Measurements from ENCODE around the gene NOP56.

Gene NOP56

GRCh38 chr20:2625062-2625461 is 27.4 kb upstream of the NOP56 start:
- Mint-ChIP-seq H3K4me3 (no peak overlapping the region), H3K27me3 (peaks cover 16% of the 10 kb centered on the region), H3K9me3 (ENCODE audit: low read depth) (no peaks in the 10 kb centered on the region), H3K4me1 (ENCODE audit: low read depth) (no peaks in the 10 kb centered on the region), H3K36me3 (peaks cover 2% of the 10 kb centered on the region), H3K27ac (no peak overlapping the region)

DNA sequence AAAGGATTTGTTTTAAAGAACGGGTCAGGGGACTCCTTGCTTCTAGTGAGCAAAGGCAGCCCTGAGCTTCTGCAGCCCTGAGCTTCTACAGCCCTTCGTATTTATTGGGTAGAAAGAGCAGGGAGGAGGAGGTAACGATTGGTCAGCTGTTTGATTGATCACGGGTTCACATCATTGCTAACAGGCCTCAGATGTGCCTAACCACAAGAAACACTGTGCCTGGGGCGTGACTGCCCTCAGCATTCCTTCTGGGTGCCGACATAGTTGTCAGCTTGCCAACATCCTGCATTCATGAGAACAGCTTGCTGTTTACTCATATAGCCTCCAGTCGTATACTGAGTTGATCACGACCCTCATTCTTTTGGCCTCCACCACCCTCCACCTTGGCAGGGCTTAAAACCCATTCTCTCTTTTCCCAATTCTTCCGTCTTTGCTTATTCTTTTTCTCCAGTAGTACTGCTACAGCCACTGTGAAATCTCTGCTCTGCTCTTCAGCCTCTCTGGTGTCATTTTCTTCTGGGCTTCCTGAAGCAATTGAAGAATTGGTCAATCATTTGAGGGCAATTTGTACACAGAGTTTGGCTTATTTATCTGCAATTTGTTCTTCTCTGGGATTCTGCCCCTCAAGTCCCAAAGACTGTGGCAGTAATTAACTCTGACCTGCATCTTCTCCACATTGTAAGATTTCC is 25.4 kb upstream of the NOP56 start:
- Mint-ChIP-seq H3K27me3 (peaks cover 21% of the 10 kb centered on the region), H3K4me1 (ENCODE audit: low read depth) (no peaks in the 10 kb centered on the region), H3K4me3 (no peak overlapping the region), H3K27ac (no peak overlapping the region), H3K9me3 (ENCODE audit: low read depth) (peaks cover 8% of the 10 kb centered on the region), H3K36me3 (peaks cover 2% of the 10 kb centered on the region)

DNA sequence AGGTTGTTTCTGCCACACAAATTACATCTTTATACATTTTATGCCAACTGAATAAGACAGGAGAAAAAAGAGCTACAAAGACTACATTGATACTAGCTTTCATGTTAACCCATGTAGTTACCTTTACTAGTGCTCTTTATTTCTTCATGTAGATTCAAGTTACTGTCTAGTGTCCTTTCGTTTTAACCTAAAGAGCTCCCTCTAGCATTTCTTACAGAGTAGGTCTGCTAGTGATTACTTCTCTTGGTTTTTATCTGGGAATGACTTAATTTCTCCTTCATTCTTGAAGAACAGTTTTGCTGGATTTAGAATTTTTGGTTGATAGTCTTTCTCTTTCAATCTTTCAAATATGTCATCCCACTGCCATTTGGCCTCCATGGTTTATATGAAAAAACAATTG is 21.2 kb upstream of the NOP56 start:
- H3K4me1 Mint-ChIP-seq (ENCODE audit: low read depth) = no peaks in the 10 kb centered on the region
- H3K27ac Mint-ChIP-seq = no peak overlapping the region
- peaks cover 18% of the 10 kb centered on the region for H3K27me3 Mint-ChIP-seq
- H3K36me3 Mint-ChIP-seq = peaks cover 2% of the 10 kb centered on the region
- H3K9me3 Mint-ChIP-seq (ENCODE audit: low read depth) = peaks cover 8% of the 10 kb centered on the region
- no peak overlapping the region for H3K4me3 Mint-ChIP-seq

GRCh38 chr20:2633381-2633780 is 19.1 kb upstream of the NOP56 start:
- H3K27me3 Mint-ChIP-seq = peaks cover 12% of the 10 kb centered on the region
- peaks cover 8% of the 10 kb centered on the region for H3K9me3 Mint-ChIP-seq (ENCODE audit: low read depth)
- no peak overlapping the region for H3K27ac Mint-ChIP-seq
- peaks cover 3% of the 10 kb centered on the region for H3K4me1 Mint-ChIP-seq (ENCODE audit: low read depth)
- no peak overlapping the region for H3K4me3 Mint-ChIP-seq
- peaks cover 2% of the 10 kb centered on the region for H3K36me3 Mint-ChIP-seq

- H3K4me1 Mint-ChIP-seq (ENCODE audit: low read depth) = peaks cover 3% of the 10 kb centered on the region
- H3K27ac Mint-ChIP-seq = no peak overlapping the region
- H3K4me3 Mint-ChIP-seq = no peak overlapping the region
- H3K36me3 Mint-ChIP-seq = peaks cover 3% of the 10 kb centered on the region
- no peaks in the 10 kb centered on the region for H3K9me3 Mint-ChIP-seq (ENCODE audit: low read depth)
- H3K27me3 Mint-ChIP-seq = peaks cover 2% of the 10 kb centered on the region
Measured at GRCh38 chr20:2637246-2637645, 15.2 kb upstream of the NOP56 start.

- H3K36me3 Mint-ChIP-seq = peaks cover 3% of the 10 kb centered on the region
- peaks cover 3% of the 10 kb centered on the region for H3K4me1 Mint-ChIP-seq (ENCODE audit: low read depth)
- H3K9me3 Mint-ChIP-seq (ENCODE audit: low read depth) = no peaks in the 10 kb centered on the region
- H3K4me3 Mint-ChIP-seq = no peak overlapping the region
- H3K27me3 Mint-ChIP-seq = no peaks in the 10 kb centered on the region
- no peak overlapping the region for H3K27ac Mint-ChIP-seq
Measured at GRCh38 chr20:2640260-2640659, 12.2 kb upstream of the NOP56 start.

DNA sequence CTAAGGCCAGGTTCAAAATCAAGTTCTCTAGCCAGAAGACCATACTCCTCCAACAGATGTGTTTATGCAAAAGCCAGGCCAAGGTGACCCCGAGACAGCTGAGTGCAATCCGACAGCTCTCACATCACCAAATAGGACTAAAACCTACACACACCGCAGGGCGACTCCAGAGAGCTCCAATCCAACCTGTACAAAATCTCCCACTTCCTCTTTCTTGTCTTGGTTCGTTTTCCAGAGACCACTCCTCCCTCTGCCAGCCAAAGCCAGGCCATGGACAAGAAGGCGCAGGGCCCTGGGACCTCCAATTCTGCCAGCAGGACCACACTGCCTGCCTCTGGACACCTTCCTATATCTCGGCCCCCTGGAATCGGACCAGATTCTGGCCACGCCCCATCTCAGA is 11.5 kb upstream of the NOP56 start:
- Mint-ChIP-seq H3K27ac (no peak overlapping the region), H3K4me3 (no peak overlapping the region), H3K36me3 (peaks cover 3% of the 10 kb centered on the region), H3K4me1 (ENCODE audit: low read depth) (peaks cover 3% of the 10 kb centered on the region), H3K9me3 (ENCODE audit: low read depth) (no peaks in the 10 kb centered on the region), H3K27me3 (no peaks in the 10 kb centered on the region)

- Mint-ChIP-seq H3K4me1 (ENCODE audit: low read depth) (peaks cover 1% of the 10 kb centered on the region), H3K4me3 (no peak overlapping the region), H3K27ac (no peak overlapping the region), H3K9me3 (ENCODE audit: low read depth) (no peaks in the 10 kb centered on the region), H3K36me3 (peaks cover 3% of the 10 kb centered on the region), H3K27me3 (no peaks in the 10 kb centered on the region)
Measured at GRCh38 chr20:2643708-2644107, 8.7 kb upstream of the NOP56 start.

DNA sequence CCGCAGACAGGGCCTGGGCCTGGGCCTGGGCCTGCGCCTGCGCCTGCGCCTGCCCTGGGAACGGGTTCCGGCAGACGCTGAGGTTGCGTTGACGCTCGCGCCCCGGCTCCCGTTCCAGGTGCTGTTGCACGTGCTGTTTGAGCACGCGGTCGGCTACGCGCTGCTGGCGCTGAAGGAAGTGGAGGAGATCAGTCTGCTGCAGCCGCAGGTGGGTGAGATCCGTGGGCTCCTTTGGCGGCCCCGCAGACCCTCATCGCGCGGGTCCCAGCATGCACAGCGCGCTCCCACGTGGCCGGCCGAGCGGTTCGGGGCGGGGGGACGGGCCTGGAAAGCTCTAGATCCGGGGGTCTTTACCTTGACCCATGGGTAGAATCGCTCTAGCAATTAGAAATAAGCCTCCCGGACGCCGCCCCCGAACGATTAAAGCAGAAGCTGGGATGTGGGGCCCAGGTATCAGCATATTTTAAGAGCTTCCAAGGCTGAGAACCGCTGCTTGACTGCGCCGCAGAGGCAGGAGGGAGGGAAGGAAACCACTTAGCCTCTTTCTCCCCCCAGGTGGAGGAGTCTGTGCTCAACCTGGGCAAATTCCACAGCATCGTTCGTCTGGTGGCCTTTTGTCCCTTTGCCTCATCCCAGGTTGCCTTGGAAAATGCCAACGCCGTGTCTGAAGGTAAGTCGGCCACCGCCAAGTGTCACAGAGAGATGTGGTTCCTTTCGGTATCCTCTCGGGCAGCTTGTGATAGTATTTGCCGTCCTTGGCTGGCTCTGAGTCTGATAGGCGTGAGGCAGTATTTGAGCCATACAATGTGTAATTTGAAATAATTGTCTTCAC is 508 bp downstream of the NOP56 start:
- Mint-ChIP-seq H3K36me3 (peaks cover 21% of the 10 kb centered on the region), H3K4me1 (ENCODE audit: low read depth) (peaks cover 49% of the 10 kb centered on the region), H3K27ac (peak overlapping the region; percentile 92)

GRCh38 chr20:2653556-2654383 is 1.3 kb downstream of the NOP56 start:
- H3K4me3 Mint-ChIP-seq = peak overlapping the region; percentile 91
- H3K36me3 Mint-ChIP-seq = peaks cover 23% of the 10 kb centered on the region
- H3K27ac Mint-ChIP-seq = peak overlapping the region; percentile 92
- H3K27me3 Mint-ChIP-seq = no peaks in the 10 kb centered on the region
- no peaks in the 10 kb centered on the region for H3K9me3 Mint-ChIP-seq (ENCODE audit: low read depth)
- H3K4me1 Mint-ChIP-seq (ENCODE audit: low read depth) = peaks cover 51% of the 10 kb centered on the region

More for the DNA sequence above, 508 bp downstream of the NOP56 start:
- H3K27me3 Mint-ChIP-seq = no peaks in the 10 kb centered on the region
- peak overlapping the region; percentile 91 for H3K4me3 Mint-ChIP-seq
- H3K9me3 Mint-ChIP-seq (ENCODE audit: low read depth) = no peaks in the 10 kb centered on the region

DNA sequence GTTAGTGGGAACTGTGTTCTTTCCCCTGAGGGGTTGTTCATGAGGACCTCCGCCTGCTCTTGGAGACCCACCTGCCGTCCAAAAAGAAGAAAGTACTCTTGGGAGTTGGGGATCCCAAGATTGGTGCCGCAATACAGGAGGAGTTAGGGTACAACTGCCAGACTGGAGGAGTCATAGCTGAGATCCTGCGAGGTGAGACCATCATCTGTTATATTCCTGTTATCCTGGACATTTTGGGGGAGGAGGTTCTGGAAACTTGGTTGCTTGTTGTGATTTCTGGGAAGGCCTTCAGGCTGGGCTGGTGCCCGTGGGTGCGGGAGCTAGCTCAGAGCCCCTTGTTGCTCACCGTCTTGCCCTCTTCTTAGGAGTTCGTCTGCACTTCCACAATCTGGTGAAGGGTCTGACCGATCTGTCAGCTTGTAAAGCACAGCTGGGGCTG is 2.0 kb downstream of the NOP56 start:
- peak overlapping the region; percentile 86 for H3K27ac Mint-ChIP-seq
- peaks cover 54% of the 10 kb centered on the region for H3K4me1 Mint-ChIP-seq (ENCODE audit: low read depth)
- peaks cover 27% of the 10 kb centered on the region for H3K36me3 Mint-ChIP-seq
- peak overlapping the region; percentile 91 for H3K4me3 Mint-ChIP-seq
- no peaks in the 10 kb centered on the region for H3K9me3 Mint-ChIP-seq (ENCODE audit: low read depth)
- no peaks in the 10 kb centered on the region for H3K27me3 Mint-ChIP-seq

GRCh38 chr20:2654831-2655230 is 2.4 kb downstream of the NOP56 start:
- Mint-ChIP-seq H3K9me3 (ENCODE audit: low read depth) (no peaks in the 10 kb centered on the region), H3K4me1 (ENCODE audit: low read depth) (peaks cover 52% of the 10 kb centered on the region), H3K27me3 (no peaks in the 10 kb centered on the region), H3K4me3 (peak overlapping the region; percentile 91), H3K27ac (peak overlapping the region; percentile 86), H3K36me3 (peaks cover 27% of the 10 kb centered on the region)

DNA sequence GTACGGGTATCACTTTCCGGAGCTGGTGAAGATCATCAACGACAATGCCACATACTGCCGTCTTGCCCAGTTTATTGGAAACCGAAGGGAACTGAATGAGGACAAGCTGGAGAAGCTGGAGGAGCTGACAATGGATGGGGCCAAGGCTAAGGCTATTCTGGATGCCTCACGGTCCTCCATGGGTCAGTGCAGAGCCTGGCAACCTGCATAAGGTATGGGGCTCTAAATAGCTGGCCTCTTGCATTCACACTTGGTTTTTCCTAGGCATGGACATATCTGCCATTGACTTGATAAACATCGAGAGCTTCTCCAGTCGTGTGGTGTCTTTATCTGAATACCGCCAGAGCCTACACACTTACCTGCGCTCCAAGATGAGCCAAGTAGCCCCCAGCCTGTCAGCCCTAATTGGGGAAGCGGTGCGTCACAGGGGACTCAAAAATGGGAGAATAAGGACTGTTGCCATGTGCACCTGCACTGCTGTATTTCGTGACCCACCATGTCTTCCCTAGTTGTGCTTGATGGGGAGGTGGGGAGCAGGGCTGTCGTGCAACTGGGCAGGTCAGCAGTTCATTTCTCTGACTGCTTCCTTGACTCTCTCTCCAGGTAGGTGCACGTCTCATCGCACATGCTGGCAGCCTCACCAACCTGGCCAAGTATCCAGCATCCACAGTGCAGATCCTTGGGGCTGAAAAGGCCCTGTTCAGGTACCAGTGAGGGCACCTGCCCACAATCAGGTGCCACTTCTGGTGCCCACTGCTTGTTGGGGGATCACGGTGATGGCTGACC is 3.1 kb downstream of the NOP56 start:
- peaks cover 27% of the 10 kb centered on the region for H3K36me3 Mint-ChIP-seq
- H3K27ac Mint-ChIP-seq = peak overlapping the region; percentile 86
- H3K4me3 Mint-ChIP-seq = peak overlapping the region; percentile 91
- H3K4me1 Mint-ChIP-seq (ENCODE audit: low read depth) = peaks cover 48% of the 10 kb centered on the region
- no peaks in the 10 kb centered on the region for H3K9me3 Mint-ChIP-seq (ENCODE audit: low read depth)
- no peaks in the 10 kb centered on the region for H3K27me3 Mint-ChIP-seq

DNA sequence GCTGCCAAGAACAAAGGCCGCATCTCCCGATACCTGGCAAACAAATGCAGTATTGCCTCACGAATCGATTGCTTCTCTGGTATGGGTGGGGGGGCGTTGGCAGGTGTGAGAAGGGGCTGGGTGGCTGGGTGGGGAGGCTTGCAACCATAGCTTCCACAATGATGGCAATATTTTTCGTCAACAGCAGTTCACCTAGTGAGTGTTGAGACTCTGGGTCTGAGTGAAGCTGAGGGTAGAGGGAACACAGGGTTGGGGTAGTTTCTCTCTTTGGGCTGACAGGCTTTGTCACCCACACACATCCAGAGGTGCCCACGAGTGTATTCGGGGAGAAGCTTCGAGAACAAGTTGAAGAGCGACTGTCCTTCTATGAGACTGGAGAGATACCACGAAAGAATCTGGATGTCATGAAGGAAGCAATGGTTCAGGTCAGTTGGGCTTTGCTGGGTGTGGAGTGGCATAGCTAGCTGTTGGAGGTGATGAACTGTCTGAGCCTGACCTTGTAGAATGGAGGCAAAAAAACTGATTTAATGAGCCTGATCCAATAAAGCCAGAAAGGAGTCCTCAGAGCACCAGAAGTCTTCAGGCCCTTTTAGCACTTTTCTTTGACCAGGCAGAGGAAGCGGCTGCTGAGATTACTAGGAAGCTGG is 4.2 kb downstream of the NOP56 start:
- Mint-ChIP-seq H3K4me1 (ENCODE audit: low read depth) (peaks cover 44% of the 10 kb centered on the region), H3K4me3 (peak overlapping the region; percentile 91), H3K36me3 (peaks cover 28% of the 10 kb centered on the region), H3K27ac (peak overlapping the region; percentile 70), H3K9me3 (ENCODE audit: low read depth) (no peaks in the 10 kb centered on the region), H3K27me3 (no peaks in the 10 kb centered on the region)

Data from activated naive CD8-positive, alpha-beta T cell (primary cell).